GM10266 (cell line): Measurements from ENCODE around the gene NCOA1.

Source experiments
- DNase-seq: peaks from one replicate; pipeline ENCODE4 v3.0.0; 2012; ENCODE audit errors: extremely low spot score
- CTCF ChIP-seq: IDR thresholded peaks from 2 replicates; pipeline ENCODE4 v1.5.1; 2012; ENCODE audit warnings: mild to moderate bottlenecking, low read depth; ENCODE audit not compliant: control insufficient read depth, insufficient read depth; ENCODE audit errors: missing control alignments

NCOA1 gene

GRCh38 chr2:24618680-24619079 is 127.6 kb downstream of the NCOA1 start:
- DNase-seq: no peak
- no peak for TF ChIP-seq CTCF

- DNase-seq: no peak
- no peak for TF ChIP-seq CTCF
Observed at GRCh38 chr2:24620936-24621335, 129.9 kb downstream of the NCOA1 start.

GRCh38 chr2:24621779-24622538 is 130.9 kb downstream of the NCOA1 start:
- TF ChIP-seq CTCF: no peak
- no peak for DNase-seq

- no peak for DNase-seq
- TF ChIP-seq CTCF: no peak
Observed at GRCh38 chr2:24623535-24623934, 132.5 kb downstream of the NCOA1 start.

GRCh38 chr2:24625728-24626127 is 134.7 kb downstream of the NCOA1 start:
- TF ChIP-seq CTCF: no peak
- DNase-seq: no peak

- no peak for TF ChIP-seq CTCF
- DNase-seq: no peak
Observed at GRCh38 chr2:24626131-24626530, 135.1 kb downstream of the NCOA1 start.

GRCh38 chr2:24628746-24629145 is 137.7 kb downstream of the NCOA1 start:
- no peak for TF ChIP-seq CTCF
- no peak for DNase-seq
